ENCODE measurements around the gene RAB11FIP4. TPM values are rescaled to one million over a fixed set of nuclear protein-coding genes. Genes with fewer than 3 reads are reported as not detected.

The RAB11FIP4 gene
- total RNA-seq, 1 donor from 2014 or later, result 10.2 TPM

DNA sequence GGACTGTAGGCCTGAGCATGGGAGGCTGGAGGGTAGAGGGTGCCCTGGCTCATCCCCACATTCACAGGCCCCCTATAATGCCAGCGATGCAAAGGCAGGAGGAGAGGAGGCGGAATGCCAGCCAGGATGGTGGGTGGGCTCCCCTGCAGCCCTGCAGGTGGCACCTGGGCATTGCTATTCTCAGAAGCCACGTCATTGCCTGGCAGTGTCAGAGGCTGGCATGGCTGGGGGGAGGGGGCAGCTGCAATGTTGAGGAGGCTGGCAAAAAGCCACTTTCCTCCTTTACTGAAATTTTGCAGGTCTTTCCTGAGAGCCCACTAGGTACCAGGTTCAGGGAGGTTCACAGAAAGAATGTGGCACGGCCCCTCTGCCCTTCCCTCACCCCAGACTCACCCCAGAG, 36.2 kb downstream of the RAB11FIP4 start:
- Histone ChIP-seq H3K9ac (no peak overlapping the region), H3K4me2 (no peak overlapping the region), H3K79me2 (ENCODE audit: low read depth) (no peaks in the 10 kb centered on the region), H2AFZ (replicated peaks) (no peak overlapping the region), H3K27me3 (no peaks in the 10 kb centered on the region), H3K27ac (no peak overlapping the region), H3K4me1 (peaks cover 26% of the 10 kb centered on the region), H3K9me3 (ENCODE audit: low read depth) (no peaks in the 10 kb centered on the region), H3K36me3 (no peaks in the 10 kb centered on the region), H4K20me1 (ENCODE audit: low read depth) (no peaks in the 10 kb centered on the region), H3F3A (ENCODE audit: low read depth) (peaks cover 26% of the 10 kb centered on the region), H3K4me3 (no peak overlapping the region)
- TF ChIP-seq EZH2 (IDR thresholded peaks at IDR 0.05) (no peak), EZH2phosphoT487 (IDR thresholded peaks at IDR 0.05) (no peak), CTCF (IDR thresholded peaks at IDR 0.05) (no peak)
- peaks cover 4% of the 10 kb centered on the region for H3K27me3 Mint-ChIP-seq (ENCODE audit: insufficient read depth, low read depth)
- H3K36me3 Mint-ChIP-seq, result no peaks in the 10 kb centered on the region
- no peak overlapping the region for H3K4me3 Mint-ChIP-seq
- peaks cover 30% of the 10 kb centered on the region for H3K4me1 Mint-ChIP-seq
- H3K27ac Mint-ChIP-seq, result no peak overlapping the region
- no peak for DNase-seq (ENCODE audit: low spot score)
- H3K9me3 Mint-ChIP-seq, result peaks cover 3% of the 10 kb centered on the region

GRCh38 chr17:31428111-31428510, 36.6 kb downstream of the RAB11FIP4 start:
- Histone ChIP-seq H3K4me1 (peaks cover 26% of the 10 kb centered on the region), H3K4me2 (no peak overlapping the region), H3K4me3 (no peak overlapping the region), H3K9ac (no peak overlapping the region), H3K27me3 (no peaks in the 10 kb centered on the region), H3K9me3 (ENCODE audit: low read depth) (no peaks in the 10 kb centered on the region), H2AFZ (replicated peaks) (no peak overlapping the region), H3K79me2 (ENCODE audit: low read depth) (no peaks in the 10 kb centered on the region), H3K27ac (no peak overlapping the region), H3F3A (ENCODE audit: low read depth) (peaks cover 26% of the 10 kb centered on the region), H4K20me1 (ENCODE audit: low read depth) (no peaks in the 10 kb centered on the region), H3K36me3 (no peaks in the 10 kb centered on the region)
- Mint-ChIP-seq H3K4me3 (no peak overlapping the region), H3K36me3 (no peaks in the 10 kb centered on the region), H3K4me1 (peaks cover 31% of the 10 kb centered on the region), H3K9me3 (peaks cover 2% of the 10 kb centered on the region), H3K27ac (peak overlapping the region; percentile 69), H3K27me3 (ENCODE audit: insufficient read depth, low read depth) (peaks cover 4% of the 10 kb centered on the region)
- TF ChIP-seq CTCF (IDR thresholded peaks at IDR 0.05) (no peak), EZH2phosphoT487 (IDR thresholded peaks at IDR 0.05) (no peak), EZH2 (IDR thresholded peaks at IDR 0.05) (no peak)
- no peak for DNase-seq (ENCODE audit: low spot score)

DNA sequence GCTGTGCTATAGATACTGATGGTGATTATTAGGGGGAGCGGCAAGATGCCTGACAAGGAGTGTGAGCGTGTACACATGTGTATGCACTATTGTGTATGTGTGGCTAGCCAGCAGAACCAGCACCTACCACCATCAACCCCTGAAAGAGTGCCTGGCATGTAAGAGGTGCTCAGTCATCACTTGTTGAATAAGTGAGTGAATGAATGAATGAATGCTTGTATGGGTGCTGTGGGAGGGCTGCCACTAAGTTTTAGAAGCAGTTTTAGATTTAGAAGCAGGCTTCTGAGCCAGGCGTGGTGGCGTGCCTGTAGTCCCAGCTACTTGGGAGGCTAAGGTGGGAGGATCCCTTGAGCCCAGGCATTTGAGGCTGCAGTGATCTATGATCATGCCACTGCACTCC, 37.0 kb downstream of the RAB11FIP4 start:
- Histone ChIP-seq H3K9me3 (ENCODE audit: low read depth) (no peaks in the 10 kb centered on the region), H3K27ac (no peak overlapping the region), H3F3A (ENCODE audit: low read depth) (peaks cover 26% of the 10 kb centered on the region), H3K27me3 (no peaks in the 10 kb centered on the region), H3K79me2 (ENCODE audit: low read depth) (no peaks in the 10 kb centered on the region), H3K36me3 (no peaks in the 10 kb centered on the region), H3K4me2 (no peak overlapping the region), H2AFZ (replicated peaks) (no peak overlapping the region), H3K4me1 (peaks cover 26% of the 10 kb centered on the region), H3K9ac (no peak overlapping the region), H3K4me3 (no peak overlapping the region), H4K20me1 (ENCODE audit: low read depth) (no peaks in the 10 kb centered on the region)
- Mint-ChIP-seq H3K4me3 (no peak overlapping the region), H3K27me3 (ENCODE audit: insufficient read depth, low read depth) (peaks cover 4% of the 10 kb centered on the region), H3K27ac (peak overlapping the region; percentile 69), H3K9me3 (no peaks in the 10 kb centered on the region), H3K4me1 (peaks cover 31% of the 10 kb centered on the region), H3K36me3 (no peaks in the 10 kb centered on the region)
- no peak for TF ChIP-seq EZH2phosphoT487 (IDR thresholded peaks at IDR 0.05)
- no peak for TF ChIP-seq EZH2 (IDR thresholded peaks at IDR 0.05)
- no peak for TF ChIP-seq CTCF (IDR thresholded peaks at IDR 0.05)
- no peak for DNase-seq (ENCODE audit: low spot score)

All from neural progenitor cell (in vitro differentiated cells).